ENCODE measurements around the gene MPEG1.

- TF ChIP-seq BHLHE40 (IDR thresholded peaks at IDR 0.05; ENCODE audit: low read depth, low read length) (no peak), MAFK (IDR thresholded peaks at IDR 0.05; ENCODE audit: low read depth, low read length) (no peak)
Observed at GRCh38 chr11:59197991-59198390, 14.7 kb downstream of the MPEG1 start.
